KG1 (cell line): ENCODE measurements around the gene HVCN1.
A peak's percentile ranks its signal among the peaks of the same experiment; 100 is the strongest.
"Not testable (repeated sequence)": the region's sequence is repeated elsewhere in the genome, so short reads cannot be mapped to it uniquely, and the experiment has no call there.

Experiments
- DNase-seq: peaks from one replicate; lab custom pipeline; 2025; lab: John Stamatoyannopoulos, UW

The HVCN1 gene

GRCh38 chr12:110667671-110668070 lies 21.2 kb downstream of the HVCN1 start:
- no peak for DNase-seq

GRCh38 chr12:110666892-110667291 lies 22.0 kb downstream of the HVCN1 start:
- DNase-seq = no peak

- DNase-seq = peak; percentile 87
Observed at GRCh38 chr12:110661337-110661972, 27.5 kb downstream of the HVCN1 start.

- no peak for DNase-seq
Observed at GRCh38 chr12:110658878-110659277, 30.0 kb downstream of the HVCN1 start.

GRCh38 chr12:110658242-110658641 lies 30.7 kb downstream of the HVCN1 start:
- DNase-seq = no peak

GRCh38 chr12:110657747-110658146 lies 31.2 kb downstream of the HVCN1 start:
- no peak for DNase-seq

GRCh38 chr12:110656071-110656655 lies 32.8 kb downstream of the HVCN1 start:
- DNase-seq = no peak

- not testable (repeated sequence) for DNase-seq
Observed at GRCh38 chr12:110654238-110654637, 34.7 kb downstream of the HVCN1 start.

GRCh38 chr12:110649341-110649847 lies 39.5 kb downstream of the HVCN1 start:
- DNase-seq = no peak

GRCh38 chr12:110647631-110648040 lies 41.3 kb downstream of the HVCN1 start:
- no peak for DNase-seq

- no peak for DNase-seq
Observed at GRCh38 chr12:110641521-110641920, 47.4 kb downstream of the HVCN1 start.

- no peak for DNase-seq
Observed at GRCh38 chr12:110640275-110641025, 48.5 kb downstream of the HVCN1 start.

- DNase-seq = no peak
Observed at GRCh38 chr12:110639336-110640141, 49.4 kb downstream of the HVCN1 start.

- DNase-seq = no peak
Observed at GRCh38 chr12:110638796-110639195, 50.1 kb downstream of the HVCN1 start.

GRCh38 chr12:110637869-110638441 lies 51.0 kb downstream of the HVCN1 start:
- DNase-seq = no peak

- no peak for DNase-seq
Observed at GRCh38 chr12:110636516-110636915, 52.4 kb downstream of the HVCN1 start.

- no peak for DNase-seq
Observed at GRCh38 chr12:110635055-110635454, 53.9 kb downstream of the HVCN1 start.

- DNase-seq = no peak
Observed at GRCh38 chr12:110627500-110628195, 61.3 kb downstream of the HVCN1 start.

GRCh38 chr12:110622582-110622981 lies 66.3 kb downstream of the HVCN1 start:
- no peak for DNase-seq

- no peak for DNase-seq
Observed at GRCh38 chr12:110619534-110619953, 69.4 kb downstream of the HVCN1 start.

GRCh38 chr12:110616471-110617115 lies 72.3 kb downstream of the HVCN1 start:
- no peak for DNase-seq
